Activated CD4-positive, CD25-positive, alpha-beta regulatory T cell treated with anti-CD3 and anti-CD28 coated beads, Interleukin-2, amount 50 U/mL, for 72 hours (primary cell): ENCODE measurements around the gene TBC1D22A.

ENCODE experiments used
- DNase-seq: peaks from one replicate; pipeline ENCODE4 v3.0.0; 2021

The TBC1D22A gene

DNA sequence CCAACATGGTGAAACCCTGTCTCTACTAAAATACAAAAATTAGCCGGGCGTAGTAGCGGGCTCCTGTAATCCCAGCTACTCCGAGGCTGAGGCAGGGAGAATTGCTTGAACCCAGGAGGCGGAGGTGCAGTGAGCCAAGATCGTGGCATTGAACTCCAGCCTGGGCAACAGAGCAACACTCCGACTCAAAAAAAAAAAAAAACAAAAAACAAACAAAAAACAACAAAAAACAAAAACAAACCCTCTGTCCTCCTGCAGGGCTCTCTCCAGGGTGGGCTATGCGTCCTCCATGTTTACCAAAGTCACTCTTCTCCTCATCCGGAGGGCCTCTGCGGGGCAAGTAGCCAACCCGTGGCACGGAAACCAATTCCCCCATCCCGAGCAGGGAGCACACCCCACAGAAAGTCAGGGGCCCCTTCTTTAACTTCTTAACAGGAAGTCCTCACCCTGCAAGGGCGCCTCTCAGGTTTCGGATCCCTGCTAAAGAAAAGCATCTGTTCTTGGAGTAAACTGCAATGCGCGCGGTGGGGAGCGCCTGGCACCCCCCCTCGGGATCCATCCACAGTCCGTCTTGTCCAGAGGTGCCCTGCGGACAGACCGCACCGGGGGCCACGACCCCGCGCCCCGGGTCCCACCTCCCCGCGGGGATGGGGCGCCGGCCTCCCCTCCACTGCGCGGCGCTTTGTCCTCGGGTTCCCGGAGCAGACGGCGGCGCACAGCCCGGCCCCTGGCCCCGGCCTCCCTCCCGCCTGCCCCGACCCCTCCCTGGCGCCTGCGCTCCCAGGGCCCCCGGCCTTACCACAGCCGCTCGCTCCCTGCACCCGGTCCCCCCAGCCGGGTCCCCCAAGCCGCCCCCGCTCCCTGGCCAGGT is 25.1 kb upstream of the TBC1D22A start:
- peak; percentile 53 for DNase-seq

DNA sequence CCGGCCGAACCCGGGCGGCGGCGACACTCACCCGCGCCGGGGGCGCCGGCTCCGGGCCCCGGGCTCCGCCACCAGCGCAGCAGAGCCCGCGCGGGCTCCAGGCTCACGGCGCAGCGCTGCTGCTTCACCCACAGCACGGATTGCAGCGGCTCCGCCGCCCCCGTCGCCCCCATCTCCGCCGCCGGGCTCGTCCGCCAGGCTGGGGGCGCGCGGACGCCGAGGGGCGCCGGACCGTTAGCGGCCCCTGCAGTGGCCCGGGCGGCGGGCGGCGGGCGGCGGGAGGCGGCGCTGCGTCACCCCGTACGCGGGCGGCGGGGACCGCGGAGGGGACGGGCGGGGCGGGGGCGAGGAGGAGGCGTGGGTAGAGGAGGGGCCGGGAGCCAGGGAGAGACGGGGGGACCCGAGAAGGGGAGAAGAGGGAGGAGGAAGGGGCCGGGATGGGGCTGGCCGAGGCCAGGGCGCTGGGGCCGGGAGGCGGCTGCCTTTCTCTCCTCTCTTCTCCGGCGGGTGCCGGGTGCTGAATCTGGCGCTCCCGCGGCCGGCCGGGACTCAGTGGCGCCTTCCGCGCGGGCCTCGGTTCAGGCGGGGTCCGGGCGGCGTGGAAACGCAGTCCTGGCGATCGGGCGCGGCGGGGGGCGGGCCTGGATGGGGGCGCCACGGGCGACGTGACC is 24.3 kb upstream of the TBC1D22A start, which contains the start of gene CERK:
CERK (minus strand) TSS at position 277 of the 671 bp plus-strand sequence; CDS start at position 173, 104 bp downstream.
- peak; percentile 63 for DNase-seq

DNA sequence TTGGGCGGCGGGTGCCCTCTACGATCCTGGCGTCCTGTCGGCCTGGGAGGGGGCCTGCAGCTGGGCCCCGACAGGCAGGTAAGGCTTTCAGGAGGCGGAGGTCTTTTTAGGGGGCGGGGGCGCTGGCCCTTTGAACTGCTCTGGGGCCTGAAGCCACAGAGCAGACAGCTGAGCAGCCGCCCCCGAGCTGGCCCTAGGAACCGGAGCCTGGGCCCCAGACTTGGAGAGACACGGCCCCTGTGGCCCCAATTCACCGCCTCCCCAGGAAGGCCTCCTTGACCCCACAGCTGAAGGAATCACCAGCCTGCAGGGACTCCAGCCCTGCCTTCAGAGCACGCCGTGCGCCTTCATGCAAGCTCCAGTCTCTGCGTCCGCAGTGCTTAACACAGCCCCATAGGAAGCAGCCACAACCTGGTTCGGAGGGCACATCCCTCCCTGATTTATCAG is 23.8 kb upstream of the TBC1D22A start:
- DNase-seq: no peak

DNA sequence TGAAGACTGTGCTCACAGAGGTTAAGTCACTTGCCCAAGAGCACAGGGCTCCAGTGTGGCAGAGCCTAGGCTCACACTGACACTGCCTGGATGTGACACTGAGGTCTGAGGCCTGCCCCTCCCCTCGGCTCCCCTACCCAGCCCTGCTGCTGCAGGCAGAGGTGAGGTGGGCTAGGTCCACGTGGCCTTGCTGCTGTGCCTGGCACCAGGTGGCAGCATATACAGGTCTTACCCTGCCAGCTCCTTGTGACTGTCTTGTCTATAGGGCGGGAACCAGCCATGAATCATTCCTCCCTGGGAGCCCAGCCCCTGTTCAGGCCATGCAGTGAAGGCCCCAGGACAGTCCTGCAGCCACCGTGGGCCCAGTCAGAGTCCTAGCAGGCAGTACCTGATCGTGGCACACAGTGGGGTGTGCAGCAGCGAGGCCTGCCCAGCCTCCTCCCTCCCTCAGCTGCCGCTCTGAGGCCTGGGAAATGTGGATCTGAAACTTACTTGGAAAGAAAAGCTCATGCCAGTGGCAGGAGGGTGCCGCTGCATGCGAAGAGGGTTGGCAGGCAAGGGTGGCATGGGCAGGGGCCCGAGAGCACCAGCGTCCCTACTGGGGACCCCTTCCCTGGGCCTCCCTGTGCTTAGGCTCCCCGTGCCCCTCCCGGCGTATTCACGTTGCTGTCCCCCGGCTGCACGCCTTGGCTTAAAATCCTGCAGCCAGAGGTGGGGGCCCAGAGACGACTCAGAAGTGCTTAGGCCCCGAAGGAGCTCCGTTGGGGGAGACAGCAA is 23.2 kb upstream of the TBC1D22A start:
- DNase-seq: peak; percentile 57

DNA sequence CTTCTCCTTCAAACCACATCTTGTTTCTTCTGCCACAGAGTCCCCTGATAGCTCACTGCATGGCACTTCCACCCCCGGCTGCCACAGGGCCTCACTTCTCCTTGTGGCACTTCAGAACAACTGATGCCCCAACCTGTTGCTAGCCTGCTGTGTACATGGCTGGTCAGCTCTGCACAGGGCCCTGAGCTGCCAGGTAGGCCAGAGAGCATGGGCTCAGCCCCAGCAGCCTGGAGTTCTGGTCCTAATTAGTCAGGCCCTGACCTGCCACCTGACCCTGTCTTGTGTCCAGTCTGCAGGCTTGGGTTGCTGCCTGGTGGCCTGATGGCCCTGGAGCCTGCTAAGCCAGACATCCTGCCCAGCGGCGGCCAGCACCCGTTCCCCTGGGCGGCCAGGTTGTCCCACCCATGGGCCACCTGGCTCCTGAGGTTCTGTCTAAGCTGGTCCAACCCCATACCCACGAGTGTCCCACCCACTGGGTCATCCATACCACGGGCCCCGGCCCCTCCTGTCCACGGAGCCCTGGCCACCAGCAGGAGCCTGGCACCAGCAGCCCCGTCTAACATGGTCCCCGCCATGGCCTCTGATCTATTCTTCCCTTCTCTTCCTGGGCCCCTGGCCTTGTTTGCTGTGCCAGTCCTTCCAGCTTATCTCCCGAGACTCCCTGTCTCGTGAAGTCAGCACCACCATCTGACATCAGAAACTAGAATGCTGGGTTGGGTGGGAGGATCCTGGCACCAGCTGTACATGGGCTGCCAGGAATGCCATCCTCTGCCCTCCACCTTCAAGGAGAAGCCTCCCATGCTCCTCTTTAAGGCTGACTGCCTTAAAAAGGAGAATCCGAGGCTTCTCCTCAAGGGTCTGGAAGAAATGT is 21.3 kb upstream of the TBC1D22A start:
- DNase-seq: no peak

DNA sequence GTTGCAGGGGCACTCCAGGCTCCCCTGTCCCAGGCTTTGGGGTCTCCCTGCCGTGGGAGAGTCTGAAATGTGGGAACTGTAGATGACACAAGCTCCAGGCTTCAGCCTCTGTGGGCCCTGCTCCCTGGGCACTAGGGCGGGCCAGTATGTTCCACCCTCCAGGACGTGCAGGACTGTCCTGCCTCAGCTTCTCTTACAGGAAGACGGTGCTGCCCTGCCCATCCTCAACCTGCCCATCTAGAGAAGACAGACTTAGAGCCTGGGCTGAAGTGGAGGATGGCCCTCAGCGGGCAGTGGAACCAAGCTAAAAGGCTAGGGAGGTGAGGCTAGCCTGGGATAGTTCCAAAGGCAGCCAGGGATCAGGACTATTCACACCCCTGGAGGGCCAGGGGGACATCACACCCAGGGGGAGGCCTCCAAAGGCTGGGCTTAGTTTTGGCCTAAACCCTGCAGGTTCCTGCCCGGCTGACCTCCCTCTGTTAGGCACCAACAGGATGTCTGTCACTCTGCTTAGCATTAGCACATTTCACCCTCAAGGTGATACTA is 20.4 kb upstream of the TBC1D22A start:
- no peak for DNase-seq

DNA sequence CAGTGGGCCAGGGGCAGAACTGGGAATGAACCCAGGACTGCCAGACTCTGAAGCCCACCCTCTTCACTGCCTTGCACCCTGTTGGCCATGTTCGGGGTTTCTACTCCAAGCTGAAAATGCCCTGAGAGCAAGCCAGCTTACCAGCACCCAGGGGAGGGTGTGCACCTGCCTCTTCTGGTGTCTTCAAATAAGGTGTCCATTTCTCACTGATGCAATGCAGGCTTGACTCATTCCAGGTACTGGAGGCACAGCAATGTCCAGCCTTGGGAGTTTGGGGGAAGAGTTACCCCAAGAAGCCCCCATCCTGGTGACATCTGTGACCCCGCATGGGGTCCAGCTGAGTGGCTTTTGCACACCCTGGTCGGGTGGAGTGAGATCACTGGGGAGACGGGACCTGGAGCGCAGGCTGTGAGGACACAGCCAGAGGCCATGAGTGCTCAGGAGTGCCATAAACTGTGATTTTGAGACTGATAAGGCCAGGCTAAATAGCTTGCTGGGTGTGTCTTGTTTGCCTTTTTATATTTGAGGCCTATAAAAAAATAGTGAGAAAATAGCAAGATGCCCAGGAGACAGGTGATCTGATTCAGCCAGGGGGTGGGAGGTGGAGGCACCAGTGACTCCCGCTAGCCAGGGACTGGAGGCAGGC is 19.8 kb upstream of the TBC1D22A start:
- DNase-seq: no peak

DNA sequence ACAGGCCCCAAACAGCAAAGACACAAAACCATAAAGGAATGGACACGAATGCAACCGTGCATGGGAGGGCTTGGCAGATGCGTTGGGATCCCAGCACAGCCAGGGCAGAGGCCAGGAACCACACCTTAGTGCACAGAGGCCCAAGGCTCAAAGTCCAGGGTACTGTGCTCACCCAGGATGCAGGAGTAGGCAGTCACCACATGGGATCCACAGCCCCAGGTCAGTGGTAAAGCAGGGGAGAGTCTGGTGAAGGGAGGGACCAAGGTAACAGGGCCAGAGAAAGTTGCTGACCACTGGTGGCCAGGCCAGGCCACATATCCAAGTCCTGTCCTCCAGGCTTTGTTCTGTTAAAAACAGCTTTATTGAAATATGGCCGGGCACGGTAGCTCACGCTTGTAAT is 17.9 kb upstream of the TBC1D22A start:
- DNase-seq: no peak

DNA sequence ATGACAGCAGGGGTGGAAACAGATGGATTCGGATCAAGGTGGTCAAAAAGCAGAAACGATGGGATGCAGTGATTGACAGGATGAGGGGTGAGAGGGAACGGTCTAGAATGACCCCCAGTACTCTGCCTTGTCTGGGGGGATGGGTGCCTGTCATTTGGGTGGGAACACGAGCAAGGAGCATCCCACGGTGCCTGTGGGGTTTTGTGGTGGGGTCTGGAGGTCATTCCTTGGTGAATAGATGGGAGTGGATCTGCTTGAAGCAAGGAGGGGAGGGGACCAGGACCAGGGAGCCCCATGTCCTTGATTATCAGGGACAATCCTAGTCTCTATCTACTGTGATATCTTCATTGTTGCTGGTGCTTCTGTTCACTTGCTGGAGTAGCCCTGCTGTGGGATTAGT is 16.3 kb upstream of the TBC1D22A start:
- no peak for DNase-seq

DNA sequence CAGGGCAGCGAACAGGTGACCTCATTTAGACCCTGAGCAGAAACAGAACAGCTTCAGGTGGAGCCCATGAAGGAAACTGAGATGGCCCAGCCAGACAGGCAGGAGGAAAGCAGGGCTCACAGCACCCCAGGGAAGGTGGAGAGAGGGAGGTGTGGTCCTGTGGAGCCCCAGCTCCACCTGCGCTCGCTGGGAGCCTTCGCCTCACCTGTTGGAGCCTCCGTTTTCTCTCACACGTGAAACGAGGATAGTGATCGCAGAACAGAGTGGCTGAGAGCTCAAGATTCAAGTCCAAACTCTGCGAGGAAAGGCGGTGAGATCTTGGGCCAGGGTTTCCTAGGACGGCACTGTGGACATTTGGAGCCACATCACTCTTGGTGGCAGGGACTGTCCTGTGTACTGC is 15.8 kb upstream of the TBC1D22A start:
- no peak for DNase-seq

DNA sequence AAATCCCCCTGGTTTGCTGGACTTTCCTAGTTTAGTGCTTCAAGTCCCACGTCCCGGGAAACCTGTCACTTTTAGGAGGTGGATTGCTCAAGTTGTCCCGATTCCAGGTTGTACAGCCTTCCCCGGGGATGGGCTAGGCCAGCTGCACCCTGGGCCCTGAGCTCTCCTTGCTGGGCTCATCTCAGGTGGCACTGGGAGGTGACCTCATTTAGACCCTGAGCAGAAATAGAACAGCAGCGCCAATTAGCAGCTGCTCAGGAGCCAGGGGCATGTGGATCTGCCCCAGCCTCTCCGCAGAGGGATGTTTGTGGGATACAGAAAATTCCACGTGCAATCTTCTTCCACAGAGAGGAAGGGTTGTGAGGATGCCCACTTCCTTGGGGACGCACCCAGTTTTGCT is 14.8 kb upstream of the TBC1D22A start:
- DNase-seq: no peak

DNA sequence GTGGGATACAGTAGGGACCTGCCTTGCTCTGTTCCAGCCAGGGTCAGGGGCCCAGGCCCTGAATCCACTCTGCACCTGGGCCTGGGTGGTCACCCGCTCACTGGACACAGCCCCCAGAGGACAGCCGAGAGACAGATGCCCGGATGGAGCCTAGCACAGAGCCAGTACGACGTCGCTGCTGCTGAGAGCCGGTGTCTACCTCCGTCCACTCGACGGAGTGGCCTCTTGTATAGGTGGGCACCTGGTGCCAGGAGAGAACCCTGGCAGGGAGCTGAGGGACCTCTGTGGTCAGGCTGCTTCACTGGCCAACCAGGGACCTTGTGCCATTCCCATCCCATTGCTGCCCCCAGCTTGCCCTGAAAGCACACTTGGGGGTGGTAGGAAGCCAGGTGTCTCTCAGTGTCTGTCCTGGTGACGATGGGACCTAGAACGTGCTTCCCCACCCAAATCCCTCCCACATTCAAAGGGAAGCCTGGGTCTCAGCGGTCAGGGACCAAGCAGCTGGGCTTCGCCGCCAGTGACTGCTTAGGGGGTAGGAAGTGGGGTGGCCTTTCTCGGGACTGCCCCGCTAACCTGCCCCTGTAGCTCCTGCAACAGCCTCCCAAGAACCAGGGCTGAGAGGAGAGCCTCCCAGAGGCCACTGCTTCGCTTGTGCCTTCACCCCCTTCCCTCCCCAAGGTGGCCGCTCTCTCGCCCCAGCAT is 14.1 kb upstream of the TBC1D22A start:
- no peak for DNase-seq

DNA sequence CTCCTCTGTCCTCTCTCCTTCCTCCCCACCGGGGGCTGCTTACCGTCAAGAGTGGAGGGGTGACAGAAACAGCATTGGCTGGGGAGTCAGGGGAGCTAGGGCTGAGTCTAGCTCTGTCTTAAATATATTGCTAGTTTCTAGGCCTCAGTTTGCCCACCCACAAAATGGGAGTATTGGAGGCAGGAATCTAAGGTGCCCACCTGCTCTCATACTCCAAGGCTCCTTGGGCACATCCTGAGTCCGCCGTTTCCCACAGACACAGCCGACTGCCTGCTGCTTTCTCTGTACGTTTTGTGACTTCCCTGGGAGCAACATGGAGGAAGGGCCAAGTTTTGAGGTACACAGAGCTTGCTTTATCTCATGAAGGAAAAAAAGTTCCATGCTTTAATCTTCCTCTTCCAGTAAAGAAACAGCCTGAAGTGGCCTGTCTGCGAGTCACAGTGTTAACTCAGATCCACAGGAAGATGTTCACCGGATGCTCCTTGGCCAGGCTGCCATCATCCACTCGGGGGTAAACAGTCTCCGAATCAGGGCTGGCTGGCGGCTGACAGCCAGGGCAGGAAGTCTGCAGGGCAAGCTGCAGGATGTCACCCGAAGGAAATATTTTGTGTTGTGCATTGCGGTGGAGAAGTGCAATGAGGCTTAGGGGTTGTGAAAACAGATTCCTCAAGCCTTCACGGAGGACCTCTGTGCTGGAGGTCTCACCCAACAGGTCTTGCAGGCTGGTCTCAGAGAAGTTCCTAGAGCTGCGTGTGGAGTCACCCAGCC is 13.4 kb upstream of the TBC1D22A start:
- peak; percentile 50 for DNase-seq

DNA sequence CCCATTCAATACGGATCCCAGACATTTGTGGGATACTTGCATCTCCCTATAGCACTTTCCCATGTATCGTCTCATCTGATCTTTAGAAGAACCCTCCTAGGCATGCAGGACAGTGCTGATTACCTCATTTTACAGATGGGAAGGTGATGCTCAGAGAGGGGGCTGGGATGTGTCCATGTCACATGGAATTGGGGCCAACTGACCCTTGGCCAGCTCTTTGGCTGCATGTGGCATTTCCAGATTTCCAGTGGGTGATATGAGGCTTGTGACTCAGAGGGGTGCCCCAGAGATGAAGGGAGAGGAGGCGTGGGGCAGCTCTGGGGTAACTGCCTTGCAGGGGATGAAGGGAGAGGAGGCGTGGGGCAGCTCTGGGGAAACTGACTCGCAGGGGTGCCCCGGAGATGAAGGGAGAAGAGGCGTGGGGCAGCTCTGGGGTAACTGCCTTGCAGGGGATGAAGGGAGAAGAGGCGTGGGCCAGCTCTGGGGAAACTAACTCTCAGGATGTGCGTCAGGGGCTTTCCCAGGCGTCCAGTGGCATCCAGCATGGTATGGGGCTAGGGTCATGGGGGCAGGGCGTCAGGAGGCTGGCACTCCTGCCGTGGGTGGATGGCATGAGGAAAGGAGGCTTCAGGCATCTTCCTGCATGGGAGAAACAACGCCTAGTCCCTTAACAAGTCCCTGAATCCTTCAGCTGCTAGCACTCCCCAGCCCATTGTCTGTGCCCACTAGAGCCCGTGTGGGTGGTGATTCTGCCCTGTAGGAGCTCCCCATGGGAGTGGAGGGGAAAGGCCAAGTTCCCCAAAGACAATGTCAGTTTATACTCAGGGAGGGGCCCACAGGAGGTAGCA is 12.5 kb upstream of the TBC1D22A start:
- no peak for DNase-seq

DNA sequence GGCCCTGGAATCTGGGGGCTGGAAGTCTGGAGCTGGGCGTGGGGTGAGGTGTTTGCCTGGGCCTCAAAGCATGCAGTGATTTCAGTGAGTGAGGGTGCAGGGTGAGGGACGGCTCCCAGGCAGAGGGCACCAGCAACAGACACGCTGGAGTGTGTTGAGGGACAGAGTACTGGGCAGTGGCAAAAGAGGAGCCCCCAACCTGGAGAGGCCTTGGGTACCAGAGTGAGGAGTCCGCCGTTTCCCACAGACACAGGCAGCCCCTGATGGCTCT is 12.0 kb upstream of the TBC1D22A start:
- no peak for DNase-seq

DNA sequence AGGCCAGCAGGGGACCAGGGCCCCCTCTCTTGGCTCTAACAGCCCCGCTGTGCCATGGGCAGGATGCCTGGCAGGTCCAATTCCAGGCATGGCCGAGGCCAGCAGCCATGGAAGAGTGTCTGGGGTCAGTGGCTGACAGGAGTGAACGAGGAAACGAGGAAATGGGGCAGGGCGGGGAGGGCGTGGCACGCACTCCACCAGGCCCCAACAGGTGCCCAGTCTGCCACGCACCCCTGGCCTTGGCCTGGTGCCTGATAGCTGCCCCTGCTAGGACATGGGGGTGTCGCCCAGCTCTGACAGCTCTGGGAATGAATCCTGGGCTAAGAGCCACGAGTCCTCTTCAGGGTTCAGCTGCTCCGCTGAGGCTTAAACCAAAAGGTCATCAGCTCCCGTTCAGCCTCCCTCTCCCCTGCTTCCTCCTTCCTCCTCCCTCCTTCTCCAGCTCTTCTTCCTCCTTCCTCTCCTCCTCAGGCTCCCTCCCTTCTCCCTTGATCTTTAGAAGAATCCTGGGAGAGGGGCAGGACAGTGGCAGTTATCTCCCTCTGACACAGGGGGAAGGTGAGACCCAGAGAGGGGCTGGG is 11.5 kb upstream of the TBC1D22A start:
- DNase-seq: no peak

DNA sequence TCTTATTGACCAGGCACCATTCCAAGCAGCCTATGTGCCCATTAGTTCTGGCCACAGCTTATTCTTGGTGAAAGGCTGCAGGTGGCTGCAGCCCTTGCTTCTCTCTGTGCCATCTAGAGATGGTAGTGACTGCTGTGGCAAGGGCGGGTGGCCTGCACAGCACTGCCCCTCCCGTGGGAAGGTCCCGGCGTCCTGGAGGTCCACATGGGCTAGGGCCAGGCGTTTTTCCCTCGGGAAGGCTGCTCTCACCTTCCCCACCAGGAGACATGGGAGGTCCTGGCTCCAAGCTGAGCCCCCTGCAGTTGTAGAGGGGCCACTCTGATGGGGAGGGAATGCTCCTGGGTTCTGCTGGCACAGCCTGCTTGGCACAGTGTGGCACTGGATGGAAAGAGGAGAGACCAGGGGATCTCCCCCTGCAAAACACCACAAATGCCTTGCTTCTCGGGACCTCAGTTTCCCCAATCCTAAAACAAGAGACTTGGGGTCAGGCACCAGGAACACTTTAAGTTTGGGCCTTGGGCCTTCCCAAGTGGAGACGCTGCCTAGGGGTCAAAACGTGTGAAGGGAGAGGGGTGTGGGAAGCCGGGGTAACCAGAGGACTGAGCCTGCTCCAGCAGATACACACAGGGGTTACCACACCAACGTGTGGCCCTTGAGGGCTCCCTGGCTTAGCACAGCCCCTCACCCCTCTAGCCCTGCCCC is 10.0 kb upstream of the TBC1D22A start:
- DNase-seq: no peak

DNA sequence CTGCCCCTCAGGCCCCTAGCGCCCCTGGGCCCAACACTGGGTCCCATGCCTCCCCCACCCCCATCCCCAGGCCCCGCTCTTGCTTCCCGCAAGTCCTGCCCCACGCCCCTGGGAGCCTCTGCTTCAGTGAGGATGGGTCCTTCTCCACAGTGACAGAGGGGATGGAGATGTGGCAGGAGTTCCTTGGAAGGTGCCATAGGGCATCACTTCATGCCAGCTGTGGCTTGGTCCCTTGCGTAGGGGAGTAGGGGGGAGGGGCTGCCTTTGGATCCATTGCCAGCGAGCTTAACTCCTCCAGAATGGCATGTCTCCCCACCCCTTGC is 9.5 kb upstream of the TBC1D22A start:
- DNase-seq: no peak

DNA sequence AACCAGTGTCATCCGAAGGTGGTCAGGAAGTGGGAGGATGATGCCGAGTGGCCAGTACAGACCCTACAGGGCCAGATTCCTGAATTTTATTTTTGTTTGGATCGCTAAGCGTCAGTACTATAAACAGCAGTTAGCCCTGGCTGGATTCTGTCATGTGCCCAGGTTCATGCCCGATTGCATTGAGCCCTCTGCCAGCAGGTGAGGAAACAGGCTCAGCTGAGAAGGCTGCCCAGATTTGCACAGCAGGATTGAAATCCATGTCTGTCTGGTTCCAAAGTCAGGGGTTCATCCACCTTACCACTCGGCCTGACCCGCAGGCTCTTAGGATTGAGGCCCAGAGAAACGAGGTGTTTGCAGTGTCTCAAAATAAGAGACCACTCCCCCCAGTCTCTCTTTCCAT is 9.1 kb upstream of the TBC1D22A start:
- DNase-seq: no peak
